Activated T-cell treated with anti-CD3 and anti-CD28 coated beads, Interleukin-2, amount 50 U/mL, for 1 hour (primary cell): ENCODE results near the gene STEAP1B.

ENCODE experiments used
- DNase-seq: peaks from one replicate; pipeline ENCODE4 v3.0.0-alpha.2; 2020

STEAP1B gene

GRCh38 chr7:22397981-22398380, 102.0 kb downstream of the STEAP1B start:
- no peak for DNase-seq

- DNase-seq: no peak
Measured at GRCh38 chr7:22395222-22395621, 104.8 kb downstream of the STEAP1B start.

GRCh38 chr7:22394739-22395138, 105.2 kb downstream of the STEAP1B start:
- no peak for DNase-seq

- no peak for DNase-seq
Measured at GRCh38 chr7:22393913-22394729, 105.9 kb downstream of the STEAP1B start.

GRCh38 chr7:22390516-22390915, 109.5 kb downstream of the STEAP1B start:
- no peak for DNase-seq

- DNase-seq: no peak
Measured at GRCh38 chr7:22389892-22390291, 110.1 kb downstream of the STEAP1B start.

- no peak for DNase-seq
Measured at GRCh38 chr7:22387583-22387982, 112.4 kb downstream of the STEAP1B start.

- DNase-seq: no peak
Measured at GRCh38 chr7:22386865-22387264, 113.1 kb downstream of the STEAP1B start.

- DNase-seq: no peak
Measured at GRCh38 chr7:22386206-22386858, 113.7 kb downstream of the STEAP1B start.

- no peak for DNase-seq
Measured at GRCh38 chr7:22385326-22385725, 114.7 kb downstream of the STEAP1B start.

- no peak for DNase-seq
Measured at GRCh38 chr7:22380333-22380732, 119.7 kb downstream of the STEAP1B start.

- DNase-seq: no peak
Measured at GRCh38 chr7:22378199-22378980, 121.6 kb downstream of the STEAP1B start.

- no peak for DNase-seq
Measured at GRCh38 chr7:22377703-22378102, 122.3 kb downstream of the STEAP1B start.

GRCh38 chr7:22375359-22376048, 124.5 kb downstream of the STEAP1B start:
- DNase-seq: no peak

GRCh38 chr7:22373911-22374310, 126.1 kb downstream of the STEAP1B start:
- no peak for DNase-seq

GRCh38 chr7:22373388-22373787, 126.6 kb downstream of the STEAP1B start:
- DNase-seq: no peak

GRCh38 chr7:22372863-22373262, 127.1 kb downstream of the STEAP1B start:
- DNase-seq: no peak

- DNase-seq: no peak
Measured at GRCh38 chr7:22371878-22372277, 128.1 kb downstream of the STEAP1B start.
